ENCODE measurements around the gene DLGAP1. TPM values are rescaled to one million over a fixed set of nuclear protein-coding genes. Genes with fewer than 3 reads are reported as not detected.

The DLGAP1 gene
- total RNA-seq, 1 experiment from 2014 or later, result 23.2 TPM

GRCh38 chr18:4020026-4020425 lies 435.1 kb downstream of the DLGAP1 start:
- Histone ChIP-seq H3K79me1 (ENCODE audit: insufficient read depth, low read depth, low read length, poor library complexity, severe bottlenecking) (no peaks in the 10 kb centered on the region), H3T11ph (ENCODE audit: low read length) (no peak overlapping the region), H2BK15ac (ENCODE audit: low read depth, low read length) (no peak overlapping the region), H3K4me1 (ENCODE audit: insufficient read depth, low read length) (peaks cover 8% of the 10 kb centered on the region; the same call in 1 of the 2 replicates), H2BK5ac (ENCODE audit: insufficient read length, low read length) (no peak overlapping the region), H4K20me1 (ENCODE audit: control insufficient read depth, insufficient read depth, insufficient read length) (no peaks in the 10 kb centered on the region), H3K14ac (ENCODE audit: insufficient read depth, low read length) (no peak overlapping the region), H3K4ac (ENCODE audit: low read depth, low read length) (no peak overlapping the region), H3K9me3 (ENCODE audit: control insufficient read depth, low read depth, low read length) (no peaks in the 10 kb centered on the region), H3K9ac (ENCODE audit: extremely low read depth, insufficient read length, low read length) (no peak overlapping the region), H2BK120ac (ENCODE audit: low read depth, low read length, poor library complexity, severe bottlenecking) (no peak overlapping the region), H3K4me2 (ENCODE audit: insufficient read depth, insufficient read length, low read length) (no peak overlapping the region), H3K23ac (ENCODE audit: insufficient read length, low read depth, low read length) (no peak overlapping the region), H3K56ac (ENCODE audit: insufficient read length, low read depth, low read length) (no peak overlapping the region), H4K8ac (replicated peaks; ENCODE audit: insufficient read length, low read depth, low read length) (no peak overlapping the region), H3K27me3 (ENCODE audit: insufficient read depth, low read length) (no peaks in the 10 kb centered on the region), H4K91ac (ENCODE audit: insufficient read length, low read depth, low read length) (no peak overlapping the region), H3K18ac (ENCODE audit: insufficient read length, low read depth, low read length) (no peak overlapping the region), H3K79me2 (ENCODE audit: insufficient read depth, low read length) (no peaks in the 10 kb centered on the region), H2AK5ac (ENCODE audit: insufficient read length, low read length) (no peak overlapping the region), H2BK12ac (ENCODE audit: insufficient read length, low read depth, low read length) (no peak overlapping the region), H2AFZ (ENCODE audit: low read length) (no peak overlapping the region), H3K27ac (ENCODE audit: insufficient read length, low read depth, low read length) (no peak overlapping the region), H2BK20ac (ENCODE audit: low read depth, low read length, poor library complexity, severe bottlenecking) (no peak overlapping the region), H3K23me2 (ENCODE audit: insufficient read length, low read depth, low read length, poor library complexity, severe bottlenecking) (no peaks in the 10 kb centered on the region), H4K5ac (ENCODE audit: insufficient read length, low read depth, low read length) (no peak overlapping the region)
- TF ChIP-seq CTCF (conservative IDR thresholded peaks at IDR 0.05), result no peak
- H3K4me3 Mint-ChIP-seq, result peak overlapping the region in 1 of 2 experiments; percentile 4; a peak in 2 of 5 replicates
- DNase-seq, result peak; percentile 30
- H3K4me1 Mint-ChIP-seq, result peaks cover 49 to 51% of the 10 kb centered on the region in 2 experiments
- H3K27ac Mint-ChIP-seq, result peak overlapping the region in 2 of 3 experiments; percentile 81 to 89; a peak in 5 of 7 replicates
- H3K27me3 Mint-ChIP-seq (ENCODE audit: low read depth), result no peaks in the 10 kb centered on the region
- H3K36me3 Mint-ChIP-seq (ENCODE audit: insufficient read depth in 1 of 3, low read depth in 3 of 3), result peaks cover 5 to 22% (median 18%) of the 10 kb centered on the region in 3 experiments
- no CpG with 5 or more reads among the region's 5 CpGs for whole genome bisulfite sequencing (ENCODE audit: extremely low coverage, insufficient read length, low lambda C conversion rate)
- H3K9me3 Mint-ChIP-seq, result peaks cover 0 to 2% of the 10 kb centered on the region in 2 experiments; a peak in 2 of 5 replicates
